T-helper 2 cell treated with Interferon-gamma antibody and Interleukin-4, amounts not matched to agents 100 ng/mL and 5 ng/mL, for 36 hours (primary cell): ENCODE data around the gene CCDC88B. TPM values are rescaled to one million over a fixed set of nuclear protein-coding genes. Genes with fewer than 3 reads are reported as not detected.
"Not testable (repeated sequence)": the region's sequence is repeated elsewhere in the genome, so short reads cannot be mapped to it uniquely, and the experiment has no call there.

Source experiments
- intact Hi-C: fragments of 100-400 bp; cut with micrococcal nuclease; formaldehyde crosslinking; loops from one replicate; pipeline ENCODE4 v1.15.1; 2023
- total RNA-seq: library from RNA; stranded (reverse); gene quantifications from 2 replicates; pipeline ENCODE4 v1.2.3, GENCODE V29; 2022

The CCDC88B gene
- total RNA-seq, 1 donor from 2014 or later = 132 TPM

GRCh38 chr11:64318766-64319761 lies 20.9 kb upstream of the CCDC88B start:
- intact Hi-C loops = loop anchor here (1.0 kb wide), 1 partner anchor 459 kb away; the partner anchor contains the start of gene SF1

GRCh38 chr11:64320556-64320955 lies 19.4 kb upstream of the CCDC88B start:
- intact Hi-C loops = no loop called here

GRCh38 chr11:64321026-64321425 lies 19.0 kb upstream of the CCDC88B start:
- intact Hi-C loops = no loop called here

GRCh38 chr11:64321533-64321932 lies 18.5 kb upstream of the CCDC88B start:
- intact Hi-C loops = no loop called here

- intact Hi-C loops = no loop called here
Observed at GRCh38 chr11:64322925-64323260, 17.1 kb upstream of the CCDC88B start.

- intact Hi-C loops = no loop called here
Observed at GRCh38 chr11:64323373-64323772, 16.6 kb upstream of the CCDC88B start.

- intact Hi-C loops = not testable (repeated sequence)
Observed at GRCh38 chr11:64323984-64324383, 16.0 kb upstream of the CCDC88B start.

GRCh38 chr11:64324692-64325469 lies 15.1 kb upstream of the CCDC88B start:
- intact Hi-C loops = no loop called here

GRCh38 chr11:64327375-64327774 lies 12.6 kb upstream of the CCDC88B start:
- intact Hi-C loops = no loop called here

GRCh38 chr11:64327993-64328392 lies 12.0 kb upstream of the CCDC88B start:
- intact Hi-C loops = no loop called here

- intact Hi-C loops = loop anchor here (1.0 kb wide), 1 partner anchor 14 kb away; the partner anchor contains the start of gene TRMT112
Observed at GRCh38 chr11:64330888-64331287, 9.1 kb upstream of the CCDC88B start.

- intact Hi-C loops = loop anchor here (1.0 kb wide), 1 partner anchor 14 kb away; the partner anchor contains the start of gene TRMT112
Observed at GRCh38 chr11:64331569-64332371, 8.2 kb upstream of the CCDC88B start.

- intact Hi-C loops = no loop called here
Observed at GRCh38 chr11:64333556-64333955, 6.4 kb upstream of the CCDC88B start.

GRCh38 chr11:64334764-64335735 lies 5.0 kb upstream of the CCDC88B start:
- intact Hi-C loops = no loop called here

- intact Hi-C loops = no loop called here
Observed at GRCh38 chr11:64337538-64338249, 2.3 kb upstream of the CCDC88B start.

- intact Hi-C loops = no loop called here
Observed at GRCh38 chr11:64338716-64339115, 1.3 kb upstream of the CCDC88B start.

GRCh38 chr11:64339286-64339685 lies 718 bp upstream of the CCDC88B start:
- intact Hi-C loops = no loop called here

- intact Hi-C loops = loop anchor here (1.0 kb wide), 1 partner anchor 71 kb away; no protein-coding TSS in a partner anchor
Observed at GRCh38 chr11:64340671-64341335, 799 bp downstream of the CCDC88B start.

GRCh38 chr11:64341429-64341828 lies 1.4 kb downstream of the CCDC88B start:
- intact Hi-C loops = no loop called here
